Lung (tissue), 12 donors: ENCODE measurements around the gene B3GALT5. TPM values are rescaled to one million over a fixed set of nuclear protein-coding genes. Genes with fewer than 3 reads are reported as not detected.

ENCODE experiments used
- ATAC-seq: fragments of 200-7000 bp; cut with Tn5 transposase; one replicate; pipeline ENCODE4 v1.9.1; 2020; ENCODE audit warnings: moderate number of reproducible peaks; ENCODE audit not compliant: insufficient read depth, low FRiP score
- DNase-seq, 3 donors: peaks; one replicate each; pipeline ENCODE4 v3.0.0-alpha.2; 2013 to 2017
- H3K27ac ChIP-seq, 2 donors: one replicate each; pipeline ENCODE4 v1.5.1; 2013; ENCODE audit warnings: mild to moderate bottlenecking in 2 of 2, moderate library complexity in 2 of 2, control low read depth in 1 of 2, inconsistent platforms in 1 of 2, low read depth in 1 of 2, low read length in 1 of 2
- H3K27me3 ChIP-seq, 3 donors: one replicate each; pipeline ENCODE4 v1.5.1; 2013; ENCODE audit warnings: low read length in 2 of 3; ENCODE audit not compliant: control insufficient read depth in 3 of 3, insufficient read depth in 3 of 3
- H3K36me3 ChIP-seq, 4 donors: one replicate each; pipeline ENCODE4 v1.5.1; 2013; ENCODE audit warnings: low read length in 4 of 4, mild to moderate bottlenecking in 1 of 4, moderate library complexity in 1 of 4; ENCODE audit not compliant: control insufficient read depth in 4 of 4, insufficient read depth in 4 of 4
- H3K4me1 ChIP-seq, 5 donors: one replicate each; pipeline ENCODE4 v1.5.1; 2013; ENCODE audit warnings: low read length in 5 of 5, mild to moderate bottlenecking in 2 of 5, moderate library complexity in 1 of 5; ENCODE audit not compliant: control insufficient read depth in 5 of 5, insufficient read depth in 5 of 5
- H3K4me3 ChIP-seq: one replicate; pipeline ENCODE4 v1.5.1; 2013; ENCODE audit warnings: mild to moderate bottlenecking, control low read depth, moderate library complexity
- H3K9ac ChIP-seq, 2 donors: one replicate each; pipeline ENCODE4 v1.5.1; 2013; ENCODE audit warnings: low read length in 2 of 2, control low read depth in 1 of 2; ENCODE audit not compliant: insufficient read depth in 1 of 2
- H3K9me3 ChIP-seq, 4 donors: one replicate each; pipeline ENCODE4 v1.5.1; 2013; ENCODE audit warnings: low read length in 3 of 4, mild to moderate bottlenecking in 1 of 4, moderate library complexity in 1 of 4; ENCODE audit not compliant: control insufficient read depth in 4 of 4, insufficient read depth in 3 of 4
- WGBS, 2 donors: extraction: QIAGEN DNeasy Blood & Tissue Kit; methylation state at CpG; one replicate each; pipeline ENCODE4 v1.1.7; 2013; 5-methylcytosine and 5-hydroxymethylcytosine counted together
- polyA plus RNA-seq, 2 donors: library from polyadenylated mRNA; stranded (reverse); fragments of 200-250 nt; gene quantifications; one replicate each; pipeline ENCODE4 v1.2.1, GENCODE V29; 2013
- total RNA-seq, 2 donors: library from RNA; depleted of rRNA in 1 of 2; stranded (reverse); fragments of >200 nt in 1 of 2; gene quantifications; one replicate each; pipeline ENCODE4 v1.2.1, GENCODE V29; 2014 to 2021
- TF ChIP-seq, protein P1 (sequence below): IDR thresholded peaks from 2 replicates; pipeline ENCODE4 v1.5.1; 2012; ENCODE audit warnings: mild to moderate bottlenecking; ENCODE audit errors: control extremely low read depth, extremely low read depth
- donor health status: control.
- donor health status: control.
- donor health status: Bipolar disorder and iron deficiency.
- donor health status: healthy.
- donor health status: DM: yes; HTN: yes; CAD: no.

B3GALT5 gene
- total and polyA plus RNA-seq, 4 donors, result 0.02 to 1.1 (median 0.50) TPM

DNA sequence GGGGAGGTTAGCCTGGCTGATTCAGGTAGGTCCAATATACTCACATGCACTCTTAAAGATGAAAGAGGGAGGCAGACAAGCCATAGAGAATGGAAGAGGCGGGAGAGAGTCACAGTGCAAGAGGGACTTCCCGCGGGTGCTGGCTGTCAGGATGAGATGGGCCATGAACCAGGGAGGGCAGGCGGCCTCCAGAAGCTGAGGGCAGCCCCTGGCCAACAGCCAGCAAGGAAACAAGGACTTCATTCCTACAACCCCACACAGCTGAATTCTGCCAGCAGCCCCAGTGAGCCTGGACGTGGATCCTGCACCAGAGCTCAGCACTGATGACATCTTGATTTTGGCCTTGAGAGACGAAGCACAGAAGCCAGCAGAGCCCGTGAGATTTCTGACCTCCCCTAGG lies 15.1 kb upstream of the B3GALT5 start:
- Histone ChIP-seq H3K36me3 (no peaks in the 10 kb centered on the region), H3K4me1 (peaks cover 0 to 5% (median 0%) of the 10 kb centered on the region in 5 donors), H3K27me3 (no peaks in the 10 kb centered on the region), H3K4me3 (no peak overlapping the region), H3K9ac (no peak overlapping the region), H3K27ac (no peak overlapping the region), H3K9me3 (no peaks in the 10 kb centered on the region)
- no peak for DNase-seq
- WGBS, 2 donors, result 69 to 77% methylated on average over 7 of the region's 7 CpGs
- TF ChIP-seq, protein P1, sequence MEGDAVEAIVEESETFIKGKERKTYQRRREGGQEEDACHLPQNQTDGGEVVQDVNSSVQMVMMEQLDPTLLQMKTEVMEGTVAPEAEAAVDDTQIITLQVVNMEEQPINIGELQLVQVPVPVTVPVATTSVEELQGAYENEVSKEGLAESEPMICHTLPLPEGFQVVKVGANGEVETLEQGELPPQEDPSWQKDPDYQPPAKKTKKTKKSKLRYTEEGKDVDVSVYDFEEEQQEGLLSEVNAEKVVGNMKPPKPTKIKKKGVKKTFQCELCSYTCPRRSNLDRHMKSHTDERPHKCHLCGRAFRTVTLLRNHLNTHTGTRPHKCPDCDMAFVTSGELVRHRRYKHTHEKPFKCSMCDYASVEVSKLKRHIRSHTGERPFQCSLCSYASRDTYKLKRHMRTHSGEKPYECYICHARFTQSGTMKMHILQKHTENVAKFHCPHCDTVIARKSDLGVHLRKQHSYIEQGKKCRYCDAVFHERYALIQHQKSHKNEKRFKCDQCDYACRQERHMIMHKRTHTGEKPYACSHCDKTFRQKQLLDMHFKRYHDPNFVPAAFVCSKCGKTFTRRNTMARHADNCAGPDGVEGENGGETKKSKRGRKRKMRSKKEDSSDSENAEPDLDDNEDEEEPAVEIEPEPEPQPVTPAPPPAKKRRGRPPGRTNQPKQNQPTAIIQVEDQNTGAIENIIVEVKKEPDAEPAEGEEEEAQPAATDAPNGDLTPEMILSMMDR, result no peak
- ATAC-seq, result no peak

DNA sequence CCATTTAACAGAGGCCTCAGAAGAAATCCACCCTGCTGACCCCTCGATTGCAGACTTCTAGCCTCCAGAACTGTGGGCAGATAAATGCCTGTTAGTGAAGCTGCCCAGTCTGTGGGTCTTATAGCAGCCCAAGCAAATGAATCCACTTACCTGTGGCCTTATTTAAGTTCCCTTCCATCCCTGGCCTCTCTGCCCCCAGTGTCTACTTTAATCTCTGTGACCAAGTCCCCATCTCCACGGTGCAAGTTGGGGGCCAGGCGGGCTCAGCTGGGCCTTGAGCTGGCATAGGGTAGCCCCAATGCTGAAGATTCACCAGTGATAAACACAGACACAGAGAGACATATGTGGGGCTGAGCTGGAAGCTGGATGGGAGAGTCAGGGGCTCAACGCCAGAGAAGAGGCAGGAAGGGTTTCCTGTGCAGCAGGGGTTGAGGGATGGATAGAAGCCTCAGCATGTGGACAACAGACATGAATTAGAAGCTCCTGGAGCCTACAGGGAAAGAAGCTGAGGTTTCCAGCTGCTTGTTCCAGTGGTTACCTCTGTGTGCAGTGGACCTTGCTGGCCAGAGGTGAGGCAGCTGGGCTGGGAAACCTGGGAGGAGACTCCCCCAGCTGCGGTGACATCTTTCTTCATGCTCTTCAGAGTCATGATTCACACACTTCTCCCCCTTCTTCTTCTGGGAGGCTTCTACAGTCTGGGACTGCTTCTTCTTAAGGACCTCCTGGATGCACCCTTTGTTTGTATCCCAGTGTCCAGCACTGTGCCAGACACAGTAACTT lies 13.4 kb upstream of the B3GALT5 start:
- Histone ChIP-seq H3K27ac (no peak overlapping the region), H3K36me3 (no peaks in the 10 kb centered on the region), H3K4me3 (no peak overlapping the region), H3K4me1 (peaks cover 0 to 5% (median 0%) of the 10 kb centered on the region in 5 donors), H3K9me3 (no peaks in the 10 kb centered on the region), H3K27me3 (no peaks in the 10 kb centered on the region), H3K9ac (no peak overlapping the region)
- ATAC-seq, result no peak
- WGBS, 2 donors, result 88 to 90% methylated on average over 5 of the region's 5 CpGs
- no peak for DNase-seq
- TF ChIP-seq, protein P1, result no peak

DNA sequence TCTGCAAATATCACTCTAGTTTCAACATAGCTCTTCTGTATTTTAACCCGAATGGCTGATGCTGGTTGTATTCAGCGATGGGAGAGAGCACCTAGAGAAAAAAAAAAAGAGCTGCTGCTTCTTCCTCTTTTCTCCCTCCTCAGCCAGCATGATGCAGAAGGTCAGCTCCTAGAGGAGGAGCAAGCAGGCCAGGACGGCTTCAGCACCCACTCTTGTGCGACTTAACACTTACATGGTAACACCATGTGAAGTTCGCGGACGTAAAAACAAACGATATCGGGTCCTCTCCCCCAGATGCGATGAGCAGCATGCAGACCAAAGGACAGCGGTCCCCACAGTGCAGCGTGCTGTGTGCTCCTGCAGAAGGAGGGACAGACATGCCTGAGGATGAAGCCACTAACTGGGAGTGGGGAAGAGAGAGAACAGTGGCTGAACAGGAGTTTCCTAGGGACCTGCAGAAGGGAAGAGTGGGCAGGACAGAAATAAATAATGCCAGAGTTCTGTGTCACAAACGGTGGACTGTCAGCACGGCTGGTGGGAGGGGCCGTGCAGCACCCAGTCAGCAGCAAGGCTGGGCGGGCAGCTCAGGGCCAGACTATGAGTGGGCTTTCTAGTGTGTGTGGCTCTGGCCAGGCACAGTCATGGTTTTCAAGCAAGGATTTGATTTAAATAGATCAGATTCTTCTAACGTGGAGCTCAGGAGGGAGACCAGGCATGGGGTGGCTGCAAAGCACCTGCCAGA lies 11.4 kb upstream of the B3GALT5 start:
- H3K4me1 ChIP-seq, result peaks cover 0 to 5% (median 0%) of the 10 kb centered on the region in 5 donors
- DNase-seq, result no peak
- TF ChIP-seq, protein P1, result no peak
- WGBS, 2 donors, result 54 to 59% methylated on average over 17 of the region's 17 CpGs
- ATAC-seq, result no peak
- H3K9me3 ChIP-seq, result no peaks in the 10 kb centered on the region
- H3K4me3 ChIP-seq, result no peak overlapping the region
- peak overlapping the region in 1 of 2 donors; percentile 4 for H3K9ac ChIP-seq
- H3K27me3 ChIP-seq, result no peaks in the 10 kb centered on the region
- H3K36me3 ChIP-seq, result no peaks in the 10 kb centered on the region
- H3K27ac ChIP-seq, result no peak overlapping the region
